NOMO-1 treated with dmso at 0.1 percent for 144 hours (cell line): ENCODE results near the gene RSAD1.
A peak's percentile ranks its signal among the peaks of the same experiment; 100 is the strongest.
"Not testable (repeated sequence)": the region's sequence is repeated elsewhere in the genome, so short reads cannot be mapped to it uniquely, and the experiment has no call there.

ENCODE experiments used
- DNase-seq: peaks from one replicate; lab custom pipeline; 2025; ENCODE audit not compliant: unreplicated experiment; lab: John Stamatoyannopoulos, UW

The RSAD1 gene

DNA sequence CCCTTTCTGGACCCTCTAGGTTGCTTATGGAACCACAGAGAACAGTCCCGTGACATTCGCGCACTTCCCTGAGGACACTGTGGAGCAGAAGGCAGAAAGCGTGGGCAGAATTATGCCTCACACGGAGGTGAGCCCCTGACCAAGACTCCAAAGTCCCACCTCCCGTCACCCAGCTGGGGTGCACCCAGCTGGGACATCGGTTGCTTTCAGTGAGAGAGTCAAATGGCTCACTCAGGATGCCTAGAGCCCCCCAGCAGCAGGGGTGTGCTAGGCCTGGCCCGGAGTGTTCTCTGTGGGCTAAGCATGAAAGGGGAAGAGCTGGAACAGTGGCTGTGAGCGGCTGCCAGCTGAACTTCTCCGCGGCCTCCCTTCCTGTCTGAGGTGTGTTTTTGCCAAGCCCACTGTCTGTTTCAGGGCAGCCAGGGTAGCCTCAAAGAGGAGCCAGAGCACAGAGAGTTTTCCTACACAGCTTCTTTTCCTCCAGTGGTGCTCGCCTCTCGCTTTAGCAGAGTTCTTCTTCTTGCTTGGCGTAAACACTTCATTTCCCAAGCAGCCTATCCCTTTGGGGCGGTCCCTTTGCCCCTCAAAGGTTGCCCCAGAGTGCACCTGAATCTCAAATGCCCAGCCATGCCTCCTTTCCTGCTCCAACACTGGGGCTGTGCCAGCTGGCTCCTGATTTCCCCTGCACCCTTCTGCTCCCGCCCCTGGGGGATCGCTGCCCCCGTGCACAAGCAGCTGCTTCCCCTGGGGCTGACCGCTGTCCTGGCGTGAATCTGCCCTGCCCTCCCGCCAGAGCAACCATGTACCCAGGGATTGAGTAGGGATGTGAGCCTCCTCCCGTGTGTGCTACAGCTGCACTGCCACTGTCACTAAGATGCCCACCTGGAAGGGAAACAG, 7.4 kb upstream of the RSAD1 start:
- no peak for DNase-seq

DNA sequence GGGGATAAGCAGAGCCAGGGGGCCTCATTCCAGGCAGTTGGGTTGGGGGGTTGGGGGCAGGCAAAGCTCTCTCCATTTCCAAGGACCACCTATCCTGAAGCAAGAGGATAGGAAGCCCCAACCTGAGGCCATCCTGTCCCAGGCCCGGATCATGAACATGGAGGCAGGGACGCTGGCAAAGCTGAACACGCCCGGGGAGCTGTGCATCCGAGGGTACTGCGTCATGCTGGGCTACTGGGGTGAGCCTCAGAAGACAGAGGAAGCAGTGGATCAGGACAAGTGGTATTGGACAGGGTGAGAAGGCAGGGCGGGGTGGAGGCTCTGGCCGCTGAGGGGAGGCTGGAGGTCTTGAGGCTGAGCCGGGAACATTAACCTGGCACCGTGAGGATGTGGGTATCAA, 6.4 kb upstream of the RSAD1 start:
- DNase-seq: no peak

DNA sequence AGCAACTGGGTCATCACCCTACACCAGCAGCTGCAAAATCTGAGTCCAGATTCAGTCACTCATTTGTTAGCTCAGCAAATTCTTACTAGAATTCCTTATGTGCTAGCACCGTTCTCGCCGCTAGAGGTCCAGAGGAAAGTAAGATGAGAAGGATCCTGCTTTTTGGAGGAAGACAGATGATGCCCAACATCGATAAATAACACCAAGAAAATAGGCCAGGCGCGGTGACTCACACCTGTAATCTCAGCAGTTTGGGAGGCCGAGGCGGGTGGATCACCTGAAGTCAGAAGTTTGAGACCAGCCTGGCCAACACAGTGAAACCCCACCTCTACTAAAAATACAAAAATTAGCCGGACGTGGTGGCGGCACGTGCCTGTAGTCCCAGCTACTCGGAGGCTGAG, 5.9 kb upstream of the RSAD1 start:
- DNase-seq: not testable (repeated sequence)

DNA sequence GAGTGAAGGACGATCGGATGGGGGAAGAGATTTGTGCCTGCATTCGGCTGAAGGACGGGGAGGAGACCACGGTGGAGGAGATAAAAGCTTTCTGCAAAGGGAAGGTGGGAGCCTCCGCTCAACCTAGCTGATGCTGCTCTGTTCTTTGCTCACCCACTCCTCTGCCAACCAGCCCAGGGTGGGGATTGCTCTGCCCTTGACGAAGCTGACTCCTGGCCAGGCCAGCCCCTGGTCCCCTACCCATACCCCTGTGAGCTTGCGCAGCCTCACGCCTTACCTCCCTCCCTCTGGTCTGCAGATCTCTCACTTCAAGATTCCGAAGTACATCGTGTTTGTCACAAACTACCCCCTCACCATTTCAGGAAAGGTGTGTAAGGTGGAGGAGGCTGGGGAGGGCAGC, 4.8 kb upstream of the RSAD1 start:
- no peak for DNase-seq

DNA sequence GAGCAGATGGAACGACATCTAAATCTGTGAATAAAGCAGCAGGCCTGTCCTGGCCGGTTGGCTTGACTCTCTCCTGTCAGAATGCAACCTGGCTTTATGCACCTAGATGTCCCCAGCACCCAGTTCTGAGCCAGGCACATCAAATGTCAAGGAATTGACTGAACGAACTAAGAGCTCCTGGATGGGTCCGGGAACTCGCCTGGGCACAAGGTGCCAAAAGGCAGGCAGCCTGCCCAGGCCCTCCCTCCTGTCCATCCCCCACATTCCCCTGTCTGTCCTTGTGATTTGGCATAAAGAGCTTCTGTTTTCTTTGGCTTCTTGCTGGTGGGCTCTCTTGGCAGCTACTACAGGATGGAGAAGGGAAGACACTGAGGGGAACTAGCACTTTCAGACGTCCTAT, 4.1 kb upstream of the RSAD1 start:
- no peak for DNase-seq

GRCh38 chr17:50475362-50475761, 3.3 kb upstream of the RSAD1 start:
- no peak for DNase-seq

DNA sequence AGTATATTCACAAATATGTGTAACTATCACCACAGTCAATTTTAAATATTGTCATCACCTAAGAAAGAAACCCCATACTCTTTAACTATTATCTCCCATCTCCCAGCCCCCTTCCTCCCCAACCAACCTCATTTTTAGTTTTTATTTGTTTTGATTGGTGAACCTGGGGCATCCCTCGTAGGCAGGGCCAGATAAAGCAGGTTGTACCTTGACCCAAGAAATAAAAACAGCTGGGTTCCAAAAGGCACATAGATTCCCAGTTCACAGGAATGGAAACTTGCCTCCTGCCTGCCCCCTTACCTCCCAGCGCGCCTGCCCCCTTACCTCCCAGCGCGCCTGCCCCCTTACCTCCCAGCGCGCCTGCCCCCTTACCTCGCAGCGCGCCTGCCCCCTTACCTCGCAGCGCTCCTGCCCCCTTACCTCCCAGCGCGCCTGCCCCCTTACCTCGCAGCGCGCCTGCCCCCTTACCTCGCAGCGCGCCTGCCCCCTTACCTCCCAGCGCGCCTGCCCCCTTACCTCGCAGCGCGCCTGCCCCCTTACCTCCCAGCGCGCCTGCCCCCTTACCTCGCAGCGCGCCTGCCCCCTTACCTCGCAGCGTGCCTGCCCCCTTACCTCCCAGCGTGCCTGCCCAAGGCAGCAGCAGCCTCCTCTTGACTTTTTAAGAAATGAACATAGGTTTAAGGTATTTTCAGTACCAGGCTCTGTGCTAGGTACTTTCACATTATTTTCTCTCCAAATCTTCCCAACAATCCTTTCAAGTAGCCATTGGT, 2.7 kb upstream of the RSAD1 start:
- DNase-seq: not testable (repeated sequence)

DNA sequence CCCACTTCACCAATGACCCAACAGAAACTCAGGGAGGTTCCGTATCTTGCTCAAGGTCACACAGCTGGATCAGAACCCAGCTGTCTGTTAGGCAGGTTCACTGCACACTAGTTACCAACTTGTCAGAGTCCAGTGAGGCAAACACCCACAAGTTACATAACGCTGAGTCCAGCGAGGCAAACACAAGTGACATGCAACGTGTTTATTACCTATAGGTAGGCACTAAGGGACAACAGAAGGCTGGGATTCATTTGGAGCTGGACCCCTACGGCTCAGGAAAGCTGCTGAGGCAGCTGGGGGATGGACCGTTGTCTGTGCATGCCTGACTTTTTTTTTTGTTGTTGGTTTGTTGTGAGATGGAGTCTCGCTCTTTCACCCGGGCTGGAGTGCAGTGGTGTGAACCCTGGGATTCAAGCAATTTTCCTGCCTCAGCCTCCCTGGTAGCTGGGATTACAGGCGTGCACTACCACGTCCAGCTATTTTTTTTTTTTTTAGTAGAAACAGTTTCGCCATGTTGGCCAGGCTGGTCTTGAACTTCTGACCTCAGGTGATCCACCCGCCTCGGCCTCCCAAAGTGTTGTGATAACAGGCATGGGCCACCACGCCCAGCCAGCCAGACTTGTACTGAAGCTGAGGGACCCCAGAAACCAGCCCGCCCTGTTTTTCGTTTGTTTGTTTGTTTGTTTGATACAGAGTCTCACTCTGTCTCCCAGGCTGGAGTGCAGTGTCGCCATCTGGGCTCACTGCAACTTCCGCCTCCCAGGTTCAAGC, 1.9 kb upstream of the RSAD1 start:
- DNase-seq: no peak

- no peak for DNase-seq
Measured at GRCh38 chr17:50477976-50478375, 684 bp upstream of the RSAD1 start.

DNA sequence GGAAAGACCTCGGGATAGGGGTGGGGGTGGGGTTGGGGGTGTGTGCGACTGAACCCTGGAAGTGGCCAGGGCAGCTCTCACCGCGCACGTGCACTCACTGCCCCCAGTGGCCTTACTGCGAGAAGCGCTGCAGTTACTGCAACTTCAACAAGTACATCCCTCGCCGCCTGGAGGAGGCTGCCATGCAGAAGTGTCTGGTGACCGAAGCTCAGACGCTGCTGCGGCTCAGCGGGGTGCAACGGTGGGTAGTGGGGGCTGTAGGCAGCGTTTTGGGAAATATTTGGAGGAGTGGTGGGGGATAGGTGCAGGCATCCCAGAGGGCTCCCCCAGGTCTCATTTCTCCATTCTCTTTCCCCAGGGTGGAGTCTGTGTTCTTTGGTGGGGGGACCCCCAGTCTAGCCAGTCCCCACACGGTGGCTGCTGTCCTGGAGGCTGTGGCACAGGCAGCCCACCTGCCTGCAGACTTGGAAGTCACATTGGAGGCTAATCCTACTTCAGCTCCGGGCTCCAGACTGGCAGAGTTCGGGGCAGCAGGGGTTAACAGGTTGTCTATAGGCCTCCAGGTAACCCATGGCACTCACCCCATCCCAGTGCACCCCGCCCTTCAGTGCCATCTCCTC, 972 bp downstream of the RSAD1 start:
- peak; percentile 80 for DNase-seq

DNA sequence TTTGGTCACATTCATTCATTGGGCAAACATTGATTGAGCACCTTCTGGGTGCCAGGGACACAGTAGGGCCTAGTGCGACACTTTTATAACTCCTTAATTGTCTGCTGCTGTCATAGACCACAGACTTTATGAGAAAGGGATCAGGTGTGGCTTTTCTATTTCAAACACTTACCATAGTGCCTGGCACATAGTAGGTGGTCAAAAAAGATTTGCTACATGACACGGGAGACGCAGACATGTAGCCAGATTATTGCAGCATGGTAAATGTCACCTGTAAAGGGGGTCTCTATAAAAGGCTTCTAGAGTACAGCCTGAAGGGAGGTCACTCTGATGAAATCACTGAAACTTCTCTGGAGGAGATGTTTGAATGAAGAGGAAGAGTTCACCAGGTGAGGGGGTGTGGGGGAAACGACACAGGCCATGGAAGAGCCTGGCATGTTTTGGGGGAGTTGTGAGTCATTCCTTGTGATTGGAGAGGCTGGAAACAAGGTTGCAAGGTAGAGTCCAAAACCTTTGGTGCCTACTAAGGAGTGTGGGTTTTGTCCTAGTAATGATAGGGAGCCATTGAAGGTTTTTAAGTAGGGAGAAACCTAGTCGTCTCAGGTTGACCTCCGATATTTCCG, 1.6 kb downstream of the RSAD1 start:
- DNase-seq: no peak

DNA sequence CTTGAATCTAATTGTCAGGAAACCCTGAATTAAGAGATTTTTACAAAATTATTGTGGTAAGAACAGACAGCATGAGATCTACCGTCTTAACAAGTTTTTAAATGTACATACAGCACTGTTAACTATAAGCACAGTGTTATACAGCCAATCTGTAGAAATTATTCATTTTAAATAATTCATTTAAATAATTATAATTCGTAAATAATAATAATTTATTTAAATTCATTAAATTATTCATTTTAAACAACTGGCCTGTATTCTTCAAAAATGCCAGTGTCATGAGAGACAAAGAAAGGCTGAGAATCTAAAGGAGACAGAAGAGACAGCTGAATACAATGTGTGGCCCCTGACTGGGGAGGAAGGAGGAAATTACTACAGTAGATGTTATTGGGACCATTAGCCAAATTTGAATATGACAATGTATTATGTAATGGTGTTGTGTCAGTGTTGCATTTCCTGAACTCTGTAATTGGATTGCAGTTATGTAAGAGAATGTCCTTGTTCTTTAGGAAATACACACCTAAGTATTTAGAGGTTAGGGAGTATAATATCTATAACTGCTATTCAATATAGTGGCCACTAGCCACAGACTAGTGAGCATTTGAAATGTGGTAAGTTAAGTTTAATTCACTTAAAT, 2.3 kb downstream of the RSAD1 start:
- DNase-seq: peak; percentile 8

DNA sequence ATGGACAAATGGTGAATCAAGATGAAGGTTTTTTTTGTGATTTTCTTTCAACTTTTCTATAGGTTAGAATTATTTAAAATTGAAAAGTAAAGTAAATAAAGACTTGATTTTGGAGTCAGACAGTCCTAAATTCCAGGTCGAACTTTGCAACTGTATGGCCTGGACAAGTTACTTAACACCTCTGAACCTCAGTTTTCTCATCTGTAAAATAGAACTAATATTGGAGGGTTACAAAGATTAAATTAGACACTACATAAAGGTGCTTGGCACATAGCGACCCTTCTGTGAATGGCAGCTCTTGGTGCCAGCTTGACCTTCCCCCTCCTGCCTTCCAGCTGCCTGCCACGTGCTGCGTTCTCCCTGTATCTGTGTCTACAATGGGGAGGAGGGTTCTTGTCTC, 3.0 kb downstream of the RSAD1 start:
- DNase-seq: no peak

DNA sequence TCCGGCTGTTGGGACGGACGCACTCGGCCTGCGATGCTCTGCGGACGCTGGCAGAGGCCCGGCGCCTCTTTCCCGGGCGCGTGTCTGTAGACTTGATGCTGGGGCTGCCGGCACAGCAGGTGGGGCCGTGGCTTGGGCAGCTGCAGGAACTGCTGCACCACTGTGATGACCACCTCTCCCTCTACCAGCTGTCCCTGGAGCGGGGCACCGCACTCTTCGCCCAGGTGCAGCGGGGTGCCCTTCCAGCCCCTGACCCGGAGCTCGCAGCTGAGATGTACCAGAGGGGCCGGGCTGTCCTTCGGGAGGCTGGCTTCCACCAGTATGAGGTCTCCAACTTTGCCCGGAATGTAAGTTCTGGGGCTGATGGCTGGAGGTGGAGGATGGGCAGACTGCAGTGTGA, 3.5 kb downstream of the RSAD1 start:
- DNase-seq: no peak

- peak; percentile 53 for DNase-seq
Measured at GRCh38 chr17:50482516-50482915, 3.9 kb downstream of the RSAD1 start.

DNA sequence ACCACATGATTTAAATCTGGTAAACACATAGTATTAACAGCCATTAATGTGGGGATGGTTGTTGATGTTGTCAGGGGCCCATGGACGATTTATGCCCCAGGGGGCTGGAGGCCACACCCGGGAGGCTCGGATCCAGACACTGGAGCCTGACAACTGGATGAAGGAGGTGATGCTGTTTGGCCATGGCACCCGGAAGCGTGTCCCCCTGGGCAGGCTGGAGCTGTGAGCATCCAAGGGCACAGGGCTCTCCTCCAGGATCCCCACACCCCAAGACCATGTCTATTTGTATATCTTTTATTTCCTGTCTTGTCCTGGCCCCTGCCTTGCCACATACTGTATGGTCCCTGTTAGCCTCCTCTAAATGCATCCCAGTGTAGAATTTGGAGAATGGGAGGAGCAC, 4.6 kb downstream of the RSAD1 start:
- DNase-seq: no peak

DNA sequence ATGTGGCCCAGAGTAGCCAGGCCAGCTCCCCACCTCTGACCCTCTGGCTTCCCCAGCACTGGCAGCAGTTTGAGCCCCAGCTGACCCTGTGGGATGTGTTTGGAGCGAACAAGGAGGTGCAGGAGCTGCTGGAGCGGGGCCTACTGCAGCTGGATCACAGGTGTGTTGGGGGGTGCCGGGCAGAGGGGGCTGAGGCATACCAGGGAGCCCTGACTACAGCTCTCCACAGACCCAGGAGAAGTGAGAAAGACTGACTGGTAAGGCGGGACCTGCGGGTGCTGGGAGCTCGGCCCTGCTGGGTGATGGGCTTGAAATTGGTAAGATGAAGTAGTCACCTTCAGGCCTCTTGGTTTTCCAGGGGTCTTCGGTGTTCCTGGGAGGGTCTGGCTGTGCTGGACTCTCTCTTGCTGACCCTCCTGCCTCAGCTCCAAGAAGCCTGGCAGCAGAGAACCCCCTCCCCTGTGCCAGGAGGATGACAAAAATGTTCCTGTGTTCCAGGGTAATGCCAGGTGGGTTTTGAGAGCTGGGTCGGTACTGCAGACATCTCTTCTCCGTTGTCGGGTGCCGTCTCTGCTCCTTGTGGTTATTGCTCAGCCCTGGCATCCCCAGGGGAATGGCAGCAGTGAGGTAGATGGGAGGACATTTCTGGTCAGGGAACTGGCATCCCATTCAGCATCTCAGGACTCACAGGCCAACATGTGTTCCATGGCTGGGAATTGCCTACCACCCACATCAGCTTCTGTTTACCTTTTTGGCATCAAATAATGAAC, 5.9 kb downstream of the RSAD1 start:
- no peak for DNase-seq

DNA sequence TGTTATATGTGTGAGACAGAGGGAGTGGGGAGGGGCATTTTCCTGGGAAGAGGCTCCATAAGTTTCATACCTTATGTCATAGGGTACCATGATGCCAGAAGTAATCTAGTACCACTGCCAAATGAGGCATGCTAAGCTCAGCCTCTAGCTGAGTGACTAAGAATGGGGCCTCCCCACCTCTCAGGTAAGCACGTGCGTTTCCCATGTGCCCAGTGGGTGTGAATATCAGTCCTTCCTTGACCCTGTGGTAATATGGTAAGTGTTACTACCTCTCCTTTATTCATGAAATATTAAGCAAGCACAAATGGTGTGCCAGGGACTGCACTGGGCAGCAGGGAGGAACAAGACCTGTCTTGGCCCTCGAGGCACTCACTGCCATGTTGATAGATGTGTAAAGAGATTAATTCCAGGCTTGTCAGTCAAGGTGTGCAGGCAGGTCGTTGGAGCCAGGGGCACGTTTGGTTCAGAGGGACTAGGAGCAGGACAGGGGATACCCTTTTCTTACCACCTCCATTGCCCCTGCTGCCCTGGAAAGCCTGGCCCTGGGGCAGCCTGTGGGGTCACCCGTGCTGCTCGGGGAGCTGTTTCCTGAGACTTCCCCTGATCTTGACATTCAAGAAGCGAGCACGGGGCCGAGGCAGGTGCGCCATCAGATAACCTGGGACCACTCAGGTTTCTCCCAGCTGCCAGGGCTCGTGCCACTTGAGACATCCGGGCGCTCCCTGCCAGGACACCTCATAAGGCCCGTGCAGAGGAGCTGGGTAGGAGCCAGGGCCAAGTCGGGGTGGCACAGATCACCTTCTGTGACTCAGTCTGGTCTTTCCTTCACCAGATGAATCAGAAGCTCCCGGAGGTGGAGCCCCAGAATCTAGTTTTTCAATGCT, 8.8 kb downstream of the RSAD1 start:
- no peak for DNase-seq
